H1 (cell line): ENCODE measurements around the gene SEMA5B. TPM values are rescaled to one million over a fixed set of nuclear protein-coding genes. Genes with fewer than 3 reads are reported as not detected.

ENCODE experiments used
- BRCA1 ChIP-seq: IDR thresholded peaks from 2 replicates; pipeline ENCODE4 v1.6.1; 2012; ENCODE audit warnings: low read depth, low read length, improper control_type of control experiment
- EGR1 ChIP-seq: IDR thresholded peaks from 2 replicates; pipeline ENCODE4 v1.6.1; 2011; ENCODE audit warnings: low read depth, low read length, borderline replicate concordance
- HDAC2 ChIP-seq, 2 experiments: fragments of 300-600 bp in 1 of 2; sonication (generic) in 1 of 2; IDR thresholded peaks; 2 replicates each; pipeline ENCODE4 v1.6.1; 2011 to 2012; ENCODE audit warnings: low read depth in 2 of 2, low read length in 2 of 2, mild to moderate bottlenecking in 2 of 2, moderate library complexity in 2 of 2, borderline replicate concordance in 1 of 2, inconsistent platforms in 1 of 2
- JUND ChIP-seq: IDR thresholded peaks from 2 replicates; pipeline ENCODE4 v1.6.1; 2011; ENCODE audit warnings: mild to moderate bottlenecking, improper control_type of control experiment, low read length
- KDM1A ChIP-seq: fragments of 200-600, 300-600 bp; sonication (generic); IDR thresholded peaks from 2 replicates; pipeline ENCODE4 v1.7.1; 2016; ENCODE audit warnings: mild to moderate bottlenecking, low read length, borderline replicate concordance
- SP1 ChIP-seq: IDR thresholded peaks from 2 replicates; pipeline ENCODE4 v1.6.1; 2011; ENCODE audit warnings: low read depth, low read length
- SUZ12 ChIP-seq: fragments of 200-600 bp; sonication (generic); IDR thresholded peaks from 2 replicates; pipeline ENCODE4 v1.6.1; 2012; ENCODE audit warnings: mild to moderate bottlenecking, inconsistent platforms, low read length, moderate library complexity, mixed read lengths
- ZNF274 ChIP-seq: IDR thresholded peaks from 2 replicates; pipeline ENCODE4 v1.7.0; 2012; ENCODE audit warnings: low read length, borderline replicate concordance; ENCODE audit errors: extremely low read depth
- polyA plus RNA-seq, 7 experiments: library from polyadenylated mRNA; depleted of rRNA in 3 of 7; stranded (reverse) in 5 of 7; unstranded in 2 of 7; fragments of >200 nt in 5 of 7; fragments of 200-250 nt in 2 of 7; gene quantifications; 1 replicate in 5 of 7; 2 replicates in 1 of 7; 4 replicates in 1 of 7; pipeline versions ENCODE4 v1.2.1 to v1.2.3, GENCODE V29; 2011 to 2013; ENCODE audit warnings: missing spikeins in 2 of 7, mixed read lengths in 2 of 7
- total RNA-seq: library from RNA; stranded (reverse); fragmentation: NEBNext Ultra II Directional; extraction: Animal tissue kit (Norgen Biotek cat#: 25700); gene quantifications from 2 replicates; pipeline ENCODE4 v1.2.1, GENCODE V29; 2021

Gene SEMA5B
- total and polyA plus RNA-seq, 2 of the 8 experiments (the other 6 are each of a cell fraction or from before 2014, with no cell fraction given), result 13.1 to 22.4 TPM

GRCh38 chr3:123038751-123039150, 11.2 kb upstream of the SEMA5B start (continued):
- no peak for TF ChIP-seq SP1
- TF ChIP-seq KDM1A, result no peak
- no peak for TF ChIP-seq SUZ12
- no peak for TF ChIP-seq HDAC2 (IDR thresholded peaks at IDR 0.05; ENCODE audit: borderline replicate concordance in 1 of 2, low read depth in 2 of 2, low read length in 2 of 2)
- TF ChIP-seq BRCA1, result no peak
- TF ChIP-seq JUND, result no peak
- no peak for TF ChIP-seq EGR1
- TF ChIP-seq ZNF274, result no peak
